ENCODE measurements around the gene KCNN4. TPM values are rescaled to one million over a fixed set of nuclear protein-coding genes. Genes with fewer than 3 reads are reported as not detected.
A peak's percentile ranks its signal among the peaks of the same experiment; 100 is the strongest.
"Not testable (repeated sequence)": the region's sequence is repeated elsewhere in the genome, so short reads cannot be mapped to it uniquely, and the experiment has no call there.

The KCNN4 gene
- total and polyA plus RNA-seq, 5 experiments from 2014 or later = 7.6 to 103 (median 28.6) TPM

GRCh38 chr19:43812259-43812658, 31.5 kb upstream of the KCNN4 start:
- H3K27me3 Mint-ChIP-seq = peaks cover 9 to 42% (median 20%) of the 10 kb centered on the region in 5 donors
- H3K4me3 Mint-ChIP-seq = no peak overlapping the region
- DNase-seq (no peak), ATAC-seq (no peak)
- H3K4me1 Mint-ChIP-seq = no peaks in the 10 kb centered on the region
- no peaks in the 10 kb centered on the region for H3K9me3 Mint-ChIP-seq
- POLR2A ChIA-PET = no interaction called here
- H3K27ac Mint-ChIP-seq = peak overlapping the region in 1 of 10 donors; percentile 28
- peaks cover 0 to 2% (median 0%) of the 10 kb centered on the region in 3 donors for H3K36me3 Mint-ChIP-seq

DNA sequence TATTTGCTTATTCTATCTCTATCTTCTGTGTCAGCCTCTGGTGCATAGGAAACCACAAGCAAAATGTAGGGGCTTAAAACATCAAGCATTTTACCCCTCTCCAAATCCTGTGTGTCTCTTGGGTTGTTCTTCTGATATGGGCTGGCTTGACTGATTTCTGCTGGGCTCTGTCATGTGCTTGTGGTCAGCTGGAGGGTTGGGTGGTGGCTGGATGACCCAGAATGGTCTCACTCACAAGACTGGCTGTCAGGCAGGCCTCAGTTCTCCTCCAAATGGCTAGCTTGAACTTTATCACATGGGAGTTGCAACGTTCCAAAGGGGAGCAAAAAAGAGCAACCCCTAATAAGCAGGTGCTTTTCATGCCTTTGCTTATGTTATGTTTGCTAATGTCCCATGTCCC, 31.1 kb upstream of the KCNN4 start:
- Mint-ChIP-seq H3K4me1 (no peaks in the 10 kb centered on the region), H3K27ac (peak overlapping the region in 1 of 10 donors; percentile 28), H3K4me3 (no peak overlapping the region), H3K9me3 (no peaks in the 10 kb centered on the region), H3K27me3 (peaks cover 9 to 44% (median 20%) of the 10 kb centered on the region in 5 donors), H3K36me3 (no peaks in the 10 kb centered on the region)
- ATAC-seq (no peak), DNase-seq (no peak)
- POLR2A ChIA-PET = no interaction called here

GRCh38 chr19:43809762-43810696, 29.3 kb upstream of the KCNN4 start:
- ATAC-seq (peak; percentile 68 to 72), DNase-seq (peak in 3 of 10 donors; percentile 36 to 54 (median 50))
- Mint-ChIP-seq H3K36me3 (no peaks in the 10 kb centered on the region), H3K4me1 (peaks cover 0 to 1% (median 0%) of the 10 kb centered on the region in 4 donors), H3K27ac (no peak overlapping the region), H3K4me3 (no peak overlapping the region), H3K27me3 (peaks cover 9 to 44% (median 19%) of the 10 kb centered on the region in 5 donors), H3K9me3 (no peaks in the 10 kb centered on the region)
- POLR2A ChIA-PET = interaction anchor here (1.0 kb wide), 1 partner anchor 65 kb away, joined by 3 read pairs; no protein-coding TSS in a partner anchor

GRCh38 chr19:43807651-43808050, 26.9 kb upstream of the KCNN4 start:
- ATAC-seq = no peak

DNA sequence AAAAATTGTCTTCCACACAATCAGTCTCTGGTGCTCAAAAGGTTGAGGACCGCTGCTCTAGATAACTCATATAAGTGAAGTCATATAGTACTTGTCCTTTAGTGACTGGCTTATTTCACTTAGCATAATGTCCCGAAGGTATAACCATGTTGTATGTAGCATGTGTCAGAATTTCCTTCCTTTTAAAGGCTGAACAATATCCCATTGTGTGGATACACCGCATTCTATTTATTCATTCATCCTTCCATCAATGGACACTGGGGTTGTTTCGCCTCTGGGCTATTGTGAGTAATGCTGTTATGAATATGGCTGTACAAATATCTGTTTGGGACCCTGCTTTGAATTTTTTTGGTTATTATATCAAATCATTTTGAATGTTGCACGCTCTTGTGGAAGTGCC, 26.1 kb upstream of the KCNN4 start:
- no peak for ATAC-seq
- Mint-ChIP-seq H3K4me1 (peaks cover 0 to 1% (median 0%) of the 10 kb centered on the region in 4 donors), H3K9me3 (no peaks in the 10 kb centered on the region), H3K36me3 (no peaks in the 10 kb centered on the region), H3K27ac (no peak overlapping the region), H3K4me3 (no peak overlapping the region), H3K27me3 (peaks cover 8 to 25% (median 23%) of the 10 kb centered on the region in 5 donors)
- no peak for DNase-seq
- POLR2A ChIA-PET = no interaction called here

More at GRCh38 chr19:43807651-43808050, 26.9 kb upstream of the KCNN4 start:
- Mint-ChIP-seq H3K4me1 (peaks cover 0 to 1% (median 0%) of the 10 kb centered on the region in 4 donors), H3K9me3 (no peaks in the 10 kb centered on the region), H3K27me3 (peaks cover 9 to 31% (median 24%) of the 10 kb centered on the region in 5 donors), H3K36me3 (no peaks in the 10 kb centered on the region), H3K27ac (peak overlapping the region in 1 of 10 donors; percentile 71), H3K4me3 (no peak overlapping the region)
- no peak for DNase-seq
- POLR2A ChIA-PET = no interaction called here

GRCh38 chr19:43806401-43806800, 25.6 kb upstream of the KCNN4 start:
- H3K9me3 Mint-ChIP-seq, H3K4me1 Mint-ChIP-seq, POLR2A ChIA-PET, H3K36me3 Mint-ChIP-seq, H3K27ac Mint-ChIP-seq, DNase-seq, H3K4me3 Mint-ChIP-seq, ATAC-seq: not testable (repeated sequence)
- peaks cover 8 to 23% (median 20%) of the 10 kb centered on the region in 5 donors for H3K27me3 Mint-ChIP-seq

- Mint-ChIP-seq H3K4me3 (no peak overlapping the region), H3K27me3 (peaks cover 4 to 17% (median 11%) of the 10 kb centered on the region in 5 donors), H3K9me3 (no peaks in the 10 kb centered on the region), H3K36me3 (no peaks in the 10 kb centered on the region), H3K27ac (no peak overlapping the region), H3K4me1 (peaks cover 0 to 9% (median under 1%) of the 10 kb centered on the region in 4 donors)
- DNase-seq (no peak), ATAC-seq (no peak)
- POLR2A ChIA-PET = no interaction called here
Measured at GRCh38 chr19:43804432-43804831, 23.7 kb upstream of the KCNN4 start.

DNA sequence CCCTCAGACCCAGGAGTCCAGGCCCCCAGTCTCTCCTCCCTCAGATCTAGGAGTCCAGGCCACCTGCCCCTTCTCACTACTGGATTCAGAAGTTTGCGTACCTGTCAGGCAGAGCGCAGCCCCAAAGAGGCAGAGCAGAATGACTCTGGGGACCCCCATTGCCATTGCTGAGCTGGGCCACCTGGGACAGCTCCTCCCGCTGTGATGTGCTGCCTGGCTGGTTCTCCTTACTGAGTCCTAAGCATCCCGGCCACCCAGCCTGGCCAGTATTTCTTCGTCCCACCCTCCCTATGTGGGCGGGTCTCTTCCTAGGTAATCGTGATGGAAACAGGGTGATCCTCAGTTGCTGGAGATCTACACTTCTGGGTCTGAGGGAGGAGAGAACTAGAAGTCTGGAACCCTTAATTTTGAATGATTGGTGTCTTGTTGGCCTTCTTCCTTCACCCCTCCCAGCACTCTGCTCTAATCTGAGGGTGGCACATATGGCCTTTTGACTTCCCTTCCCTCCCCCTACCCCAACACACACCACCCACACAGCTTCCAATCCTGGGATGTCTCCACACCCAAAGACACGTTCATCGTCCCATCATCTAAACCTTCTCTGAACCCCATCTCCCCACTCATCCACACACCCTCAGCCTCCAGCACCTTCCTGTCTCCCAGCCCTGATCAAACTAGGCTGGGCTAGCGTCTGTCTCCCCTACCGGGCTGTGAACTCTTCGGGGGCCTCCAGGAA, 21.6 kb upstream of the KCNN4 start, which contains the start of gene LYPD5:
Gene LYPD5, minus strand, starts transcription at position 232 of the 736 bp plus-strand sequence. Its CDS starts 67 bp downstream, at position 165.
- no peak for DNase-seq
- POLR2A ChIA-PET = no interaction called here
- ATAC-seq = no peak
- Mint-ChIP-seq H3K4me1 (peaks cover 8 to 23% (median 11%) of the 10 kb centered on the region in 4 donors), H3K27me3 (peaks cover 2 to 24% (median 6%) of the 10 kb centered on the region in 5 donors), H3K36me3 (no peaks in the 10 kb centered on the region), H3K4me3 (no peak within 1 kb of the TSS), H3K27ac (peak within 1 kb of the TSS in 3 of 10 donors; percentile 13 to 49 (median 48)), H3K9me3 (no peaks in the 10 kb centered on the region)

- Mint-ChIP-seq H3K9me3 (peaks cover 0 to 9% (median 0%) of the 10 kb centered on the region in 9 donors), H3K27ac (peak overlapping the region in 5 of 10 donors; percentile 0 to 76 (median 57)), H3K36me3 (peaks cover 0 to 4% (median 4%) of the 10 kb centered on the region in 3 donors), H3K27me3 (peaks cover 8 to 39% (median 19%) of the 10 kb centered on the region in 5 donors), H3K4me3 (peak overlapping the region; percentile 5 to 89 (median 80)), H3K4me1 (peaks cover 10 to 23% (median 14%) of the 10 kb centered on the region in 4 donors)
- ATAC-seq (no peak), DNase-seq (no peak)
- POLR2A ChIA-PET = interaction anchor here (0.6 kb wide), 1 partner anchor 84 kb away, joined by 4 read pairs; the partner anchor contains the start of gene IRGC
Measured at GRCh38 chr19:43799502-43800142, 18.8 kb upstream of the KCNN4 start.

- H3K9me3 Mint-ChIP-seq = peaks cover 0 to 9% (median 0%) of the 10 kb centered on the region in 9 donors
- POLR2A ChIA-PET = interaction anchor here (0.6 kb wide), 1 partner anchor 83 kb away, joined by 4 read pairs; the partner anchor contains the start of gene IRGC
- H3K4me1 Mint-ChIP-seq = peaks cover 10 to 23% (median 14%) of the 10 kb centered on the region in 4 donors
- H3K27ac Mint-ChIP-seq = peak overlapping the region in 4 of 10 donors; percentile 62 to 76 (median 72)
- peak overlapping the region; percentile 61 to 89 (median 80) for H3K4me3 Mint-ChIP-seq
- peak; percentile 91 to 96 for ATAC-seq
- DNase-seq = peak in 8 of 10 donors; percentile 33 to 78 (median 42)
- H3K36me3 Mint-ChIP-seq = peaks cover 0 to 4% (median 4%) of the 10 kb centered on the region in 3 donors
- H3K27me3 Mint-ChIP-seq = peaks cover 8 to 41% (median 23%) of the 10 kb centered on the region in 5 donors
Measured at GRCh38 chr19:43798546-43799409, 18.0 kb upstream of the KCNN4 start.

- H3K27ac Mint-ChIP-seq = peak overlapping the region in 1 of 10 donors; percentile 76
- peaks cover 0 to 9% (median 0%) of the 10 kb centered on the region in 9 donors for H3K9me3 Mint-ChIP-seq
- peaks cover 10 to 23% (median 14%) of the 10 kb centered on the region in 4 donors for H3K4me1 Mint-ChIP-seq
- DNase-seq (no peak), ATAC-seq (no peak)
- H3K27me3 Mint-ChIP-seq = peaks cover 8 to 45% (median 30%) of the 10 kb centered on the region in 5 donors
- peak overlapping the region; percentile 61 to 89 (median 80) for H3K4me3 Mint-ChIP-seq
- H3K36me3 Mint-ChIP-seq = peaks cover 0 to 4% (median 4%) of the 10 kb centered on the region in 3 donors
- POLR2A ChIA-PET = no interaction called here
Measured at GRCh38 chr19:43798026-43798545, 17.3 kb upstream of the KCNN4 start.
